GM18505 (cell line): ENCODE results near the gene GGA1.
"Not testable (repeated sequence)": the region's sequence is repeated elsewhere in the genome, so short reads cannot be mapped to it uniquely, and the experiment has no call there.

Experiments
- ATAC-seq: cut with Tn5 transposase; IDR thresholded peaks from one replicate; pipeline ENCODE4 v1.9.1; 2021; ENCODE audit not compliant: unreplicated experiment
- POLR2A ChIP-seq: IDR thresholded peaks from 4 replicates; pipeline ENCODE4 v1.6.1; 2011; ENCODE audit warnings: borderline replicate concordance; ENCODE audit not compliant: insufficient read depth, insufficient read length; ENCODE audit errors: extremely low read depth

The GGA1 gene

DNA sequence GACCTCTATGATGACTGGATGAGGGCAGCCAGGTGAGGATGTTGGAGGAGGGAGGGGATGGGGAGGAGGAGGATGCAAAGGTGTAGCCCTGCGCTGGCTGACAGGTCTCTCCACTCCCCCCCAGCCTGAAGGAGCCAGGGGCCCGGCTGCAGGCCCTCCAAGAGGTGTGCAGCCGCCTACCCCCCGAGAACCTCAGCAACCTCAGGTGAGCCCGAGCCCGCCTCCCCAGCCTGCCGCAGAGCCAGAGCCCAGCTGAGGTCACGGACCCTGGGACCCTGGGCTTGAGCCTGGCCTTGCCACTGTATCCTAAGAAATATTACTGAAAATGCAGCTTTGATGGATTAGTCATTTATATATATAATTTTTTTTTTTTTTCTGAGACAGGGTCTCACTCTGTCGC is 38.7 kb downstream of the GGA1 start:
- no peak for TF ChIP-seq POLR2A

DNA sequence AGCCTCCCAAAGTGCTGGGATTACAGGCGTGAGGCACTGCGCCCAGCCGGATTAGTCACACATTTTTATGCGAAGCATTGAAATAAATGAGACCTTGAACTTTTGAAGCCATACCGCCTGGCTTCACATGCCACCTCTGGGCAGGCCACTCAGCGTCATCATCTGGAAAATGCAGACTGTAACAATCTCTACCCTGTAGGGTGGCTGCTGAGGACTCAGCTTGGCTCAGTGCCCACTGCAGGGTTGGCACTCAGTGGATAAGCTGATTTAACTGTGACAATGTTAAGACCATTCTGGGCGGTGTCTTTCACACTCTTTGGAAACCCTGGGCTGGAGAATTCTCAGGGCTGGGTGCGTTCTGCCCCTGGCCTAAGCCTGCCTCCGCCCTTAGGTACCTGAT is 39.3 kb downstream of the GGA1 start:
- no peak for TF ChIP-seq POLR2A
- no peak for ATAC-seq

More for the DNA sequence above, 38.7 kb downstream of the GGA1 start:
- no peak for ATAC-seq

DNA sequence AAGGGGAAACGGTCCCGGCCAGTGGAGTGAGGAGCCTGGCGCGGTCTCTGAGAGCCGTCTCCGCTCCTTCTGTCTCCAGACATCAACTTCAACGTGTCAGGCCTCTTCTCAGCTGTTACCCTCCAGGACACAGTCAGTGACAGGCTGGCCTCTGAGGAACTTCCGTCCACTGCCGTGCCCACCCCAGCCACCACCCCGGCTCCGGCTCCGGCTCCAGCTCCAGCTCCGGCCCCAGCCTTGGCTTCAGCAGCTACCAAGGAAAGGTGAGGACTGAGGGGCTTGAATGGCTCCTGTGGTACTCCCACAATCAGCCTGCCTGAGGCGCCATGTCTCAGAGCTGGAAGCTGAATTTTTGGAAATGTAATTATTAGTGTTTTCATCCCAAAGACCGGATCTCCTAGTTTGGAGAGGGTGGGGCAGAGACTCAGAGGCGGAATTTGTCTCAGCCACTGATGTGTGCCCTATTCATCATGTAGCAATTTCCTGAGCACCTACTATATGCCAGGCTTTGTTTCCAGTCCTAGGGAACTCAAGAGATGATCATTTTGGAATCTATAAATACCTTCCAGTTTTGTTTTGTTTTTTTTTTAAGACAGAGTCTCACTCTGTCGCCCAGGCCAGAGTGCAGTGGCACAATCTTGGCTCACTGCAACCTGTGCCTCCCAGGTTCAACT is 42.0 kb downstream of the GGA1 start:
- no peak for TF ChIP-seq POLR2A
- no peak for ATAC-seq

GRCh38 chr22:37654563-37655251 is 46.1 kb downstream of the GGA1 start:
- no peak for TF ChIP-seq POLR2A
- no peak for ATAC-seq

GRCh38 chr22:37655252-37655563 is 46.6 kb downstream of the GGA1 start:
- TF ChIP-seq POLR2A, result no peak
- no peak for ATAC-seq

DNA sequence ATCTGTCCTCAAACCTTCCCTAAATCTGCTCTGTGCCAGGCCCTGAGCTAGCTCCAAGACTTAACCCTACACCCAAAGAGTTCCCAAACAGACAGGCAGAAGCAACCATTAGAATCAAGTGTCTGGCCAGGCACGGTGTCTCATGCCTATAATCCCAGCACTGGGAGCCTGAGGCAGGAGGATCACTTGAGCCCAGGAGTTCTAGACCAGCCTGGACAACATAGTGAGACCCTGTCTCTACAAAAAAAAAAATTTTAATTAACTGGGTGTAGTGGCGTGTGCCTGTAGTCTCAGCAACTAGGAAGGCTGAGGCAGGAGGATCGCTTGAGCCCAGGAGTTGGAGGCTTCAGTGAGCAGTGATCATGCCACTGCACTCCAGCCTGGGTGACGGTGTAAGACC is 47.9 kb downstream of the GGA1 start:
- not testable (repeated sequence) for ATAC-seq

GRCh38 chr22:37657590-37658132 is 49.0 kb downstream of the GGA1 start:
- ATAC-seq, result no peak
- peak; percentile 10 for TF ChIP-seq POLR2A

GRCh38 chr22:37658133-37659065 is 49.8 kb downstream of the GGA1 start, which contains the start of gene PDXP:
Gene PDXP, plus strand, starts transcription at chr22:37658723. Its CDS starts 60 bp downstream, at chr22:37658783.
- peak; percentile 72 for ATAC-seq
- TF ChIP-seq POLR2A, result peak; percentile 81

GRCh38 chr22:37659066-37659896 is 50.6 kb downstream of the GGA1 start:
- ATAC-seq, result peak; percentile 8
- no peak for TF ChIP-seq POLR2A

- no peak for TF ChIP-seq POLR2A
- no peak for ATAC-seq
Measured at GRCh38 chr22:37659897-37660708, 51.5 kb downstream of the GGA1 start.

GRCh38 chr22:37660709-37661045 is 52.0 kb downstream of the GGA1 start:
- no peak for TF ChIP-seq POLR2A
- ATAC-seq, result no peak
